ENCODE data around the gene SLIT3. TPM values are rescaled to one million over a fixed set of nuclear protein-coding genes. Genes with fewer than 3 reads are reported as not detected.

Gene SLIT3
- total RNA-seq, 1 donor from 2014 or later = 0.22 TPM

GRCh38 chr5:168777651-168778050, 523.3 kb downstream of the SLIT3 start:
- H3K27me3 Mint-ChIP-seq (ENCODE audit: insufficient read depth, low read depth) = peaks cover 9% of the 10 kb centered on the region
- Histone ChIP-seq H3K27me3 (no peaks in the 10 kb centered on the region), H3F3A (ENCODE audit: low read depth) (no peaks in the 10 kb centered on the region), H2AFZ (replicated peaks) (no peak overlapping the region), H3K36me3 (no peaks in the 10 kb centered on the region), H3K9me3 (ENCODE audit: low read depth) (no peaks in the 10 kb centered on the region), H3K9ac (no peak overlapping the region), H3K4me2 (no peak overlapping the region), H3K79me2 (ENCODE audit: low read depth) (no peaks in the 10 kb centered on the region), H3K4me3 (no peak overlapping the region), H3K4me1 (no peaks in the 10 kb centered on the region), H4K20me1 (ENCODE audit: low read depth) (no peaks in the 10 kb centered on the region), H3K27ac (no peak overlapping the region)
- H3K4me3 Mint-ChIP-seq = no peak overlapping the region
- peak overlapping the region; percentile 40 for H3K27ac Mint-ChIP-seq
- DNase-seq (ENCODE audit: low spot score) = no peak
- H3K4me1 Mint-ChIP-seq = peaks cover 11% of the 10 kb centered on the region
- TF ChIP-seq CTCF (IDR thresholded peaks at IDR 0.05) = no peak
- TF ChIP-seq EZH2phosphoT487 (IDR thresholded peaks at IDR 0.05) = no peak
- no peak for TF ChIP-seq EZH2 (IDR thresholded peaks at IDR 0.05)
- H3K9me3 Mint-ChIP-seq = no peaks in the 10 kb centered on the region
- peaks cover 4% of the 10 kb centered on the region for H3K36me3 Mint-ChIP-seq

GRCh38 chr5:168776070-168776469, 524.9 kb downstream of the SLIT3 start:
- Histone ChIP-seq H3K27me3 (no peaks in the 10 kb centered on the region), H3K9me3 (ENCODE audit: low read depth) (no peaks in the 10 kb centered on the region), H3K9ac (no peak overlapping the region), H3K79me2 (ENCODE audit: low read depth) (no peaks in the 10 kb centered on the region), H3F3A (ENCODE audit: low read depth) (no peaks in the 10 kb centered on the region), H3K4me3 (no peak overlapping the region), H3K4me1 (no peaks in the 10 kb centered on the region), H4K20me1 (ENCODE audit: low read depth) (no peaks in the 10 kb centered on the region), H2AFZ (replicated peaks) (no peak overlapping the region), H3K27ac (no peak overlapping the region), H3K4me2 (no peak overlapping the region), H3K36me3 (no peaks in the 10 kb centered on the region)
- Mint-ChIP-seq H3K4me3 (no peak overlapping the region), H3K27me3 (ENCODE audit: insufficient read depth, low read depth) (peaks cover 6% of the 10 kb centered on the region), H3K4me1 (peaks cover 5% of the 10 kb centered on the region), H3K9me3 (no peaks in the 10 kb centered on the region), H3K27ac (peak overlapping the region; percentile 8), H3K36me3 (peaks cover 4% of the 10 kb centered on the region)
- no peak for DNase-seq (ENCODE audit: low spot score)
- TF ChIP-seq CTCF (IDR thresholded peaks at IDR 0.05) (no peak), EZH2 (IDR thresholded peaks at IDR 0.05) (no peak)

GRCh38 chr5:168773226-168773625, 527.7 kb downstream of the SLIT3 start:
- no peaks in the 10 kb centered on the region for H3F3A ChIP-seq (ENCODE audit: low read depth)
- TF ChIP-seq EZH2 (IDR thresholded peaks at IDR 0.05) = no peak
- TF ChIP-seq CTCF (IDR thresholded peaks at IDR 0.05) = no peak
- no peak for TF ChIP-seq EZH2phosphoT487 (IDR thresholded peaks at IDR 0.05)
- H3K9me3 ChIP-seq (ENCODE audit: low read depth) = no peaks in the 10 kb centered on the region

More at GRCh38 chr5:168773226-168773625, 527.7 kb downstream of the SLIT3 start:
- Mint-ChIP-seq H3K36me3 (peaks cover 9% of the 10 kb centered on the region), H3K9me3 (peaks cover 4% of the 10 kb centered on the region), H3K27me3 (ENCODE audit: insufficient read depth, low read depth) (peaks cover 9% of the 10 kb centered on the region), H3K27ac (peak overlapping the region; percentile 50), H3K4me1 (no peaks in the 10 kb centered on the region), H3K4me3 (no peak overlapping the region)
- DNase-seq (ENCODE audit: low spot score) = no peak
- Histone ChIP-seq H2AFZ (replicated peaks) (no peak overlapping the region), H3K4me2 (no peak overlapping the region), H3K36me3 (no peaks in the 10 kb centered on the region), H3K79me2 (ENCODE audit: low read depth) (no peaks in the 10 kb centered on the region), H3K27me3 (no peaks in the 10 kb centered on the region), H3K9ac (no peak overlapping the region), H3K4me1 (no peaks in the 10 kb centered on the region), H4K20me1 (ENCODE audit: low read depth) (no peaks in the 10 kb centered on the region), H3K27ac (no peak overlapping the region), H3K4me3 (no peak overlapping the region)
